ENCODE data around the gene ZG16B. TPM values are rescaled to one million over a fixed set of nuclear protein-coding genes. Genes with fewer than 3 reads are reported as not detected.

ZG16B gene
- total RNA-seq, 1 experiment from 2014 or later: not detected

GRCh38 chr16:2866431-2866830 is 36.3 kb downstream of the ZG16B start:
- H3K36me3 Mint-ChIP-seq (ENCODE audit: insufficient read depth in 1 of 3, low read depth in 3 of 3): no peaks in the 10 kb centered on the region; a peak in 1 of 7 replicates

More at GRCh38 chr16:2866431-2866830, 36.3 kb downstream of the ZG16B start:
- Histone ChIP-seq H4K8ac (replicated peaks; ENCODE audit: insufficient read length, low read depth, low read length) (no peak overlapping the region), H4K20me1 (ENCODE audit: control insufficient read depth, insufficient read depth, insufficient read length) (no peaks in the 10 kb centered on the region), H3K4me2 (ENCODE audit: insufficient read depth, insufficient read length, low read length) (no peak overlapping the region), H3K79me1 (ENCODE audit: insufficient read depth, low read depth, low read length, poor library complexity, severe bottlenecking) (no peaks in the 10 kb centered on the region), H3K4ac (ENCODE audit: low read depth, low read length) (no peak overlapping the region), H3K23me2 (ENCODE audit: insufficient read length, low read depth, low read length, poor library complexity, severe bottlenecking) (peaks cover 2% of the 10 kb centered on the region), H3K14ac (ENCODE audit: insufficient read depth, low read length) (no peak overlapping the region), H3K9ac (ENCODE audit: extremely low read depth, insufficient read length, low read length) (no peak overlapping the region), H3K27ac (ENCODE audit: insufficient read length, low read depth, low read length) (no peak overlapping the region), H2BK15ac (ENCODE audit: low read depth, low read length) (no peak overlapping the region), H3K23ac (ENCODE audit: insufficient read length, low read depth, low read length) (no peak overlapping the region), H3K9me3 (ENCODE audit: control insufficient read depth, low read depth, low read length) (no peaks in the 10 kb centered on the region), H3T11ph (ENCODE audit: low read length) (no peak overlapping the region), H4K91ac (ENCODE audit: insufficient read length, low read depth, low read length) (no peak overlapping the region), H2BK120ac (ENCODE audit: low read depth, low read length, poor library complexity, severe bottlenecking) (no peak overlapping the region), H3K79me2 (ENCODE audit: insufficient read depth, low read length) (no peaks in the 10 kb centered on the region), H4K5ac (ENCODE audit: insufficient read length, low read depth, low read length) (no peak overlapping the region), H2AFZ (ENCODE audit: low read length) (no peak overlapping the region), H2BK5ac (ENCODE audit: insufficient read length, low read length) (no peak overlapping the region), H3K56ac (ENCODE audit: insufficient read length, low read depth, low read length) (no peak overlapping the region), H2BK12ac (ENCODE audit: insufficient read length, low read depth, low read length) (no peak overlapping the region), H2BK20ac (ENCODE audit: low read depth, low read length, poor library complexity, severe bottlenecking) (no peak overlapping the region), H3K18ac (ENCODE audit: insufficient read length, low read depth, low read length) (no peak overlapping the region), H2AK5ac (ENCODE audit: insufficient read length, low read length) (no peak overlapping the region), H3K27me3 (ENCODE audit: insufficient read depth, low read length) (peaks cover 3% of the 10 kb centered on the region; the same call in 1 of the 2 replicates), H3K4me1 (ENCODE audit: insufficient read depth, low read length) (no peaks in the 10 kb centered on the region)
- no peak for DNase-seq
- no peak for TF ChIP-seq CTCF (conservative IDR thresholded peaks at IDR 0.05)
- Mint-ChIP-seq H3K27ac (no peak overlapping the region), H3K4me1 (0 out of 4 replicates have a peak, but pooled peaks cover 0 to 3% of the 10 kb centered on the region in 2 experiments), H3K27me3 (ENCODE audit: low read depth) (peaks cover 69% of the 10 kb centered on the region), H3K4me3 (no peak overlapping the region), H3K9me3 (peaks cover 2% of the 10 kb centered on the region in 2 experiments; a peak in 3 of 5 replicates)
- no CpG with 5 or more reads among the region's 4 CpGs for WGBS (ENCODE audit: extremely low coverage, insufficient read length, low lambda C conversion rate)

Measured in H9 (cell line).